RWPE2 (cell line): Measurements from ENCODE around the gene USH2A.

Experiments
- ATAC-seq: fragments of 200-7000 bp; cut with Tn5 transposase; 3 replicates; pipeline ENCODE4 v1.9.1; 2021; ENCODE audit warnings: low read depth
- DNase-seq: peaks from one replicate; pipeline ENCODE4 v3.0.0-alpha.2; 2020; ENCODE audit warnings: low spot score
- H3K27ac ChIP-seq: fragments of 450-650 bp; 2 replicates; pipeline ENCODE4 v1.5.1; 2017; ENCODE audit warnings: mild to moderate bottlenecking; ENCODE audit not compliant: poor library complexity, severe bottlenecking
- H3K27me3 ChIP-seq: fragments of 250-450 bp; sonication (Bioruptor Pico); 2 replicates; pipeline ENCODE4 v1.5.1; 2021; ENCODE audit warnings: mild to moderate bottlenecking, moderate library complexity; ENCODE audit not compliant: insufficient read depth, poor library complexity, severe bottlenecking
- H3K36me3 ChIP-seq: fragments of 250-450 bp; sonication (Bioruptor Pico); 2 replicates; pipeline ENCODE4 v1.5.1; 2020; ENCODE audit warnings: low read depth, mild to moderate bottlenecking, moderate library complexity
- H3K4me1 ChIP-seq: fragments of 250-450 bp; sonication (Bioruptor Pico); 2 replicates; pipeline ENCODE4 v1.5.1; 2021; ENCODE audit warnings: mild to moderate bottlenecking, moderate library complexity; ENCODE audit not compliant: insufficient read depth, poor library complexity, severe bottlenecking
- H3K4me3 ChIP-seq: fragments of 250-450 bp; sonication (Bioruptor Pico); 2 replicates; pipeline ENCODE4 v1.5.1; 2021; ENCODE audit warnings: mild to moderate bottlenecking, moderate library complexity; ENCODE audit not compliant: severe bottlenecking
- H3K9me3 ChIP-seq: fragments of 250-450 bp; sonication (Bioruptor Pico); 2 replicates; pipeline ENCODE4 v1.5.1; 2021; ENCODE audit warnings: mild to moderate bottlenecking, moderate library complexity; ENCODE audit not compliant: severe bottlenecking
- TF ChIP-seq, protein P1 (sequence below): fragments of 450-650 bp; IDR thresholded peaks from one replicate; pipeline ENCODE4 v1.5.1; 2017; ENCODE audit warnings: mild to moderate bottlenecking, moderate library complexity; ENCODE audit not compliant: poor library complexity, severe bottlenecking

USH2A gene

GRCh38 chr1:216075339-216075738 lies 347.9 kb downstream of the USH2A start:
- TF ChIP-seq, protein P1, sequence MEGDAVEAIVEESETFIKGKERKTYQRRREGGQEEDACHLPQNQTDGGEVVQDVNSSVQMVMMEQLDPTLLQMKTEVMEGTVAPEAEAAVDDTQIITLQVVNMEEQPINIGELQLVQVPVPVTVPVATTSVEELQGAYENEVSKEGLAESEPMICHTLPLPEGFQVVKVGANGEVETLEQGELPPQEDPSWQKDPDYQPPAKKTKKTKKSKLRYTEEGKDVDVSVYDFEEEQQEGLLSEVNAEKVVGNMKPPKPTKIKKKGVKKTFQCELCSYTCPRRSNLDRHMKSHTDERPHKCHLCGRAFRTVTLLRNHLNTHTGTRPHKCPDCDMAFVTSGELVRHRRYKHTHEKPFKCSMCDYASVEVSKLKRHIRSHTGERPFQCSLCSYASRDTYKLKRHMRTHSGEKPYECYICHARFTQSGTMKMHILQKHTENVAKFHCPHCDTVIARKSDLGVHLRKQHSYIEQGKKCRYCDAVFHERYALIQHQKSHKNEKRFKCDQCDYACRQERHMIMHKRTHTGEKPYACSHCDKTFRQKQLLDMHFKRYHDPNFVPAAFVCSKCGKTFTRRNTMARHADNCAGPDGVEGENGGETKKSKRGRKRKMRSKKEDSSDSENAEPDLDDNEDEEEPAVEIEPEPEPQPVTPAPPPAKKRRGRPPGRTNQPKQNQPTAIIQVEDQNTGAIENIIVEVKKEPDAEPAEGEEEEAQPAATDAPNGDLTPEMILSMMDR = no peak
- H3K36me3 ChIP-seq = no peaks in the 10 kb centered on the region
- DNase-seq (no peak), ATAC-seq (no peak)
- no peak overlapping the region for H3K27ac ChIP-seq
- H3K4me1 ChIP-seq = no peaks in the 10 kb centered on the region
- H3K27me3 ChIP-seq = no peaks in the 10 kb centered on the region
- H3K4me3 ChIP-seq = no peak overlapping the region
- H3K9me3 ChIP-seq = no peaks in the 10 kb centered on the region

DNA sequence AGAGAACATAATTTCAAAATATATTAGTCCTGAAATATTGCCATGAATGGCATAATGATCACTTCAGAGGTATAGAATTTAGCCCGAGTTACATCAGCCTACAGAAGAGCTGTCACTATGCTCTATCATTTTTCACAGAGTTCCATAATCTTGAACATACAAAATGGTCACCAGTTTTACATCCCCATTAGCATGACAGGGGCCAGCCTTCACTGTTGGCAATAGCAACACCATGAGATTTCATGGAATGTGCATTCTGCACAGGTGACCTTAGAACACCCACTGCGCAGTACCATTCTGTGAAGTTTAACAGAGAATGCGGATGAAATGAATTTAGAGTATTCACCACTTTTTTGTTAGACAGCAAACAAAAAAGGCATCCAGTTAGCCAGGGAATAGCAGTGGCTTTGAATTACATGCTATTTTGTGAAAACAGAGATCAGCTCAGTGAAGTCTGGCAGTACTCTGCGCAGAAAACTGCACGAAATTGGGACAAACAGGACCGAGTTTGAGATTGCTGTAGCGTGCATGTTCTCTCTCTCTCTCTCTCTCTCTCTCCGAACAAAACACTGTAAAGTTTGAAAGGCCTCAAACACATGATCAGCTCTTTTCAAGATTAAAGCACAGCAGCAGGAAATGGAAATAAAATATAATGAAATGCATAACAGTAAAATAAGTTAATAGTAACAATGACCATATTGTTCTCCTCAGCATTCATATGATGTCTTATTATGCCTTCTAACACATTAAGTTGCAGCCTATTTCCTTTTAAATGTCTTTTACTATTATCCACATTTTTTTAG lies 349.3 kb downstream of the USH2A start:
- TF ChIP-seq, protein P1 = no peak
- Histone ChIP-seq H3K9me3 (no peaks in the 10 kb centered on the region), H3K4me3 (no peak overlapping the region), H3K4me1 (no peaks in the 10 kb centered on the region), H3K36me3 (no peaks in the 10 kb centered on the region), H3K27me3 (no peaks in the 10 kb centered on the region), H3K27ac (no peak overlapping the region)
- ATAC-seq (no peak), DNase-seq (no peak)

DNA sequence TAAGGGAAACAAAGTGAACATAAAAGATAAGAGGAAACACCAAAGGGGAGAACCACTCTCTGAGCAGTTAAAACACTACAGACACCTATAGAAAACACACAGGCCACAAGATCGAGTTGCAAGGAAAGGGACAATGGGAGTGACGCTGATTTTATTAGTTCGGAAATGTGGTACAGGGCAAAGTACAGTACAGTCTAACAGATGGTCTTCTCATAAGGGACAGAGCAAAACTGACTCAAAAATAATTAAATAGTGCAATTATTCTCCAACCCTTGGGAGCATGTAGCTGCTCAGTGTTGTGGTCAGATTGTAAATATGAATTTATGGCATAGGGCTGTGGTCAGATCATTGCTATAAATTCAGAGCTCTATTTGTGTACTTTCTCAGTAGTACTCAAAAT lies 352.0 kb downstream of the USH2A start:
- TF ChIP-seq, protein P1 = no peak
- Histone ChIP-seq H3K9me3 (no peaks in the 10 kb centered on the region), H3K36me3 (no peaks in the 10 kb centered on the region), H3K27me3 (no peaks in the 10 kb centered on the region), H3K27ac (no peak overlapping the region), H3K4me1 (no peaks in the 10 kb centered on the region), H3K4me3 (no peak overlapping the region)
- no peak for ATAC-seq
- DNase-seq = no peak

DNA sequence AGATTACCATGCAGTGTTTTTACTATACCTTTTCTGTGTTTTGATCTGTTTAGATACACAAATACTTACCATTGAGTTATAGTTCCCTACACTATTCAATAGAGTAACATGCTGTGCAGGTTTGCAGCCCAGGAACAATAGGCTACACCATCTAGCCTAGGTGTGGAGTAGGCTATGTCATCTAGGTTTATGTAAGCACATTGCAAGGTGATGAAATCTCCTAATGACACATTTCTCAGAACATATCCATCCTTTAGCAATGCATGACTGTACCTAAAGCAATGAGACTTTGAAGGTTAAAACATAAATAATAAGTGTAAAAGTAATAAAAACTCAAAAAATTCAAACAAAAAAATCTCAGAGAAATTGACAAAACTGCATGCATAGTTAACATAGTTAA lies 358.6 kb downstream of the USH2A start:
- H3K4me1 ChIP-seq = no peaks in the 10 kb centered on the region
- ATAC-seq (peak; percentile 44; the same call in 2 of the 3 replicates), DNase-seq (no peak)
- TF ChIP-seq, protein P1 = no peak
- no peak overlapping the region for H3K27ac ChIP-seq
- H3K27me3 ChIP-seq = no peaks in the 10 kb centered on the region
- H3K36me3 ChIP-seq = no peaks in the 10 kb centered on the region
- H3K9me3 ChIP-seq = no peaks in the 10 kb centered on the region
- H3K4me3 ChIP-seq = no peak overlapping the region

- Histone ChIP-seq H3K36me3 (no peaks in the 10 kb centered on the region), H3K4me1 (no peaks in the 10 kb centered on the region), H3K9me3 (no peaks in the 10 kb centered on the region), H3K27ac (no peak overlapping the region), H3K27me3 (no peaks in the 10 kb centered on the region), H3K4me3 (no peak overlapping the region)
- ATAC-seq = no peak
- no peak for DNase-seq
- TF ChIP-seq, protein P1 = no peak
Observed at GRCh38 chr1:216057947-216058346, 365.3 kb downstream of the USH2A start.
